MCF 10A (cell line): Measurements from ENCODE around the gene SSBP1. TPM values are rescaled to one million over a fixed set of nuclear protein-coding genes. Genes with fewer than 3 reads are reported as not detected.
"Not testable (repeated sequence)": the region's sequence is repeated elsewhere in the genome, so short reads cannot be mapped to it uniquely, and the experiment has no call there.

Experiments used
- BruUV-seq: library from RNA; stranded (reverse); fragments of 400-500 nt; replicated peaks from 2 replicates; lab custom pipeline; 2021; lab: Mats Ljungman, UMichigan
- CTCF ChIA-PET: fragments of 300-600 bp; sonication (Branson Sonifier 250); formaldehyde crosslinking; extraction: SDS; loops from one replicate; lab custom pipeline; 2021; ENCODE audit warnings: antibody characterized with exemption, inconsistent platforms; lab: Yijun Ruan, JAX
- POLR2A ChIA-PET: fragments of 300-600, 350-650 bp; sonication (Branson Sonifier 250); formaldehyde crosslinking; extraction: SDS; loops from one replicate; lab custom pipeline; 2020; ENCODE audit warnings: antibody characterized with exemption, inconsistent platforms; lab: Yijun Ruan, JAX
- DNase-seq: peaks from one replicate; pipeline ENCODE4 v3.0.0-alpha.2; 2018; ENCODE audit not compliant: unreplicated experiment
- H3K27ac Mint-ChIP-seq: one replicate; pipeline ENCODE4 v1.8.0; 2022; ENCODE audit warnings: mild to moderate bottlenecking, low read depth, mixed read lengths; ENCODE audit not compliant: unreplicated experiment
- H3K27me3 Mint-ChIP-seq: one replicate; pipeline ENCODE4 v1.8.0; 2022; ENCODE audit warnings: mixed read lengths; ENCODE audit not compliant: insufficient read depth, unreplicated experiment
- H3K36me3 Mint-ChIP-seq: one replicate; pipeline ENCODE4 v1.8.0; 2022; ENCODE audit warnings: mild to moderate bottlenecking, moderate library complexity, mixed read lengths; ENCODE audit not compliant: insufficient read depth, unreplicated experiment
- H3K4me1 Mint-ChIP-seq: one replicate; pipeline ENCODE4 v1.8.0; 2022; ENCODE audit warnings: mixed read lengths; ENCODE audit not compliant: insufficient read depth, unreplicated experiment
- H3K4me3 Mint-ChIP-seq: one replicate; pipeline ENCODE4 v1.8.0; 2022; ENCODE audit warnings: mild to moderate bottlenecking, moderate library complexity, mixed read lengths; ENCODE audit not compliant: unreplicated experiment
- H3K9me3 Mint-ChIP-seq: one replicate; pipeline ENCODE4 v1.8.0; 2022; ENCODE audit warnings: mixed read lengths; ENCODE audit not compliant: unreplicated experiment
- intact Hi-C: fragments of 100-400 bp; cut with micrococcal nuclease; formaldehyde crosslinking; loops from 2 replicates; pipeline ENCODE4 v1.14.1; 2022
- total RNA-seq: library from RNA; stranded (reverse); gene quantifications from 2 replicates; pipeline ENCODE4 v1.2.3, GENCODE V29; 2022
- TF ChIP-seq, protein P1 (sequence below): fragments of 200-600 bp; IDR thresholded peaks from one replicate; pipeline ENCODE4 v1.8.0; 2022; ENCODE audit warnings: antibody characterized with exemption, mild to moderate bottlenecking; ENCODE audit not compliant: unreplicated experiment

The SSBP1 gene
- total RNA-seq, 1 experiment from 2014 or later, result 269 TPM

- no peak for DNase-seq
- peaks cover 16% of the 10 kb centered on the region for H3K4me1 Mint-ChIP-seq
- H3K27me3 Mint-ChIP-seq, result no peaks in the 10 kb centered on the region
- no peaks in the 10 kb centered on the region for H3K9me3 Mint-ChIP-seq
- intact Hi-C loops, result loop anchor here (5.0 to 10.0 kb wide), 3 partner anchors 37 to 724 kb away; partner anchors contain the start of genes AGK, DENND11 and MRPS33
- ChIA-PET CTCF (interaction anchor here (0.6 to 3.3 kb wide), 11 partner anchors 9 to 317 kb away, joined by 3 to 37 read pairs (median 9); partner anchors contain the start of genes DENND11 and WEE2), POLR2A (interaction anchor here (1.0 to 2.2 kb wide), 6 partner anchors 24 to 189 kb away, joined by 3 to 23 read pairs (median 4); partner anchors contain the start of genes DENND11 and TAS2R3)
- peak overlapping the region; percentile 46 for H3K27ac Mint-ChIP-seq
- H3K36me3 Mint-ChIP-seq, result peaks cover 35% of the 10 kb centered on the region
- peak overlapping the region; percentile 97 for H3K4me3 Mint-ChIP-seq
- BruUV-seq, result no TSS peak
- TF ChIP-seq, protein P1, sequence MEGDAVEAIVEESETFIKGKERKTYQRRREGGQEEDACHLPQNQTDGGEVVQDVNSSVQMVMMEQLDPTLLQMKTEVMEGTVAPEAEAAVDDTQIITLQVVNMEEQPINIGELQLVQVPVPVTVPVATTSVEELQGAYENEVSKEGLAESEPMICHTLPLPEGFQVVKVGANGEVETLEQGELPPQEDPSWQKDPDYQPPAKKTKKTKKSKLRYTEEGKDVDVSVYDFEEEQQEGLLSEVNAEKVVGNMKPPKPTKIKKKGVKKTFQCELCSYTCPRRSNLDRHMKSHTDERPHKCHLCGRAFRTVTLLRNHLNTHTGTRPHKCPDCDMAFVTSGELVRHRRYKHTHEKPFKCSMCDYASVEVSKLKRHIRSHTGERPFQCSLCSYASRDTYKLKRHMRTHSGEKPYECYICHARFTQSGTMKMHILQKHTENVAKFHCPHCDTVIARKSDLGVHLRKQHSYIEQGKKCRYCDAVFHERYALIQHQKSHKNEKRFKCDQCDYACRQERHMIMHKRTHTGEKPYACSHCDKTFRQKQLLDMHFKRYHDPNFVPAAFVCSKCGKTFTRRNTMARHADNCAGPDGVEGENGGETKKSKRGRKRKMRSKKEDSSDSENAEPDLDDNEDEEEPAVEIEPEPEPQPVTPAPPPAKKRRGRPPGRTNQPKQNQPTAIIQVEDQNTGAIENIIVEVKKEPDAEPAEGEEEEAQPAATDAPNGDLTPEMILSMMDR, result no peak
Observed at GRCh38 chr7:141739250-141739649, 1.1 kb downstream of the SSBP1 start.

DNA sequence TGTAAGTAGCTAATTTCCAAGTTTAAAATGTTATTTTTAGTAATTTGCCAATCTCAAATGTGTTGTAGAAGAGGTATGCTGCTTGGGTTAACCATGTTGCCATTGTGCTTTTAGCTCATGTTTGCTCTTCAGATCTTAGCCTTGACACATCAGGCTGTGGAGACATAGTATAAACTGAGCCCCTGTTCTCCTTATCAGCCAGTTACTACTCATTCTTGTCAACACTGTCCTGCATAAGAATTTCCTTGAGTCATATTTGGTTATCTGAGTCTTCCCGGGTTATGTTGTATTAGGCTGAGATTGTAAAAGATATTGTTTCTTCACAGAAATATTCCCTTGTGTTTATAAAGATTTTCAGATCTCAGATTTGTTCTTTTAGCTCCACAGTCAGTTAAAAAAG is 4.1 kb downstream of the SSBP1 start:
- TF ChIP-seq, protein P1, result no peak
- H3K9me3 Mint-ChIP-seq, result no peaks in the 10 kb centered on the region
- no TSS peak for BruUV-seq

GRCh38 chr7:141744131-141744530 is 6.0 kb downstream of the SSBP1 start:
- DNase-seq, result no peak

More for the DNA sequence above, 4.1 kb downstream of the SSBP1 start:
- H3K27me3 Mint-ChIP-seq, result no peaks in the 10 kb centered on the region
- ChIA-PET CTCF (interaction anchor here (0.5 to 1.1 kb wide), 5 partner anchors 15 to 1247 kb away, joined by 3 to 7 read pairs (median 5); no protein-coding TSS in a partner anchor), POLR2A (interaction anchor here (0.6 to 1.1 kb wide), 3 partner anchors 28 to 727 kb away, joined by 3 read pairs; partner anchors contain the start of gene MRPS33)
- H3K4me3 Mint-ChIP-seq, result no peak overlapping the region
- intact Hi-C loops, result no loop called here
- no peak overlapping the region for H3K27ac Mint-ChIP-seq
- H3K4me1 Mint-ChIP-seq, result peaks cover 16% of the 10 kb centered on the region
- H3K36me3 Mint-ChIP-seq, result peaks cover 64% of the 10 kb centered on the region
- DNase-seq, result no peak

GRCh38 chr7:141748396-141748795 is 10.2 kb downstream of the SSBP1 start:
- ChIA-PET CTCF (interaction anchor here (1.2 kb wide), 1 partner anchor 9 kb away, joined by 4 read pairs; no protein-coding TSS in a partner anchor), POLR2A (no interaction called here)
- no TSS peak for BruUV-seq
- intact Hi-C loops, result no loop called here
- Mint-ChIP-seq H3K27me3 (no peaks in the 10 kb centered on the region), H3K27ac (no peak overlapping the region), H3K4me1 (no peaks in the 10 kb centered on the region), H3K9me3 (no peaks in the 10 kb centered on the region), H3K4me3 (no peak overlapping the region), H3K36me3 (peaks cover 97% of the 10 kb centered on the region)
- DNase-seq, result no peak
- TF ChIP-seq, protein P1, result no peak

More at GRCh38 chr7:141744131-141744530, 6.0 kb downstream of the SSBP1 start:
- Mint-ChIP-seq H3K9me3 (no peaks in the 10 kb centered on the region), H3K4me1 (peaks cover 9% of the 10 kb centered on the region), H3K36me3 (peaks cover 80% of the 10 kb centered on the region), H3K4me3 (no peak overlapping the region), H3K27me3 (no peaks in the 10 kb centered on the region), H3K27ac (no peak overlapping the region)
- POLR2A ChIA-PET, result no interaction called here
- intact Hi-C loops, result no loop called here
- TF ChIP-seq, protein P1, result no peak
- CTCF ChIA-PET, result interaction anchor here (1.7 kb wide), 1 partner anchor 42 kb away, joined by 3 read pairs; no protein-coding TSS in a partner anchor
- BruUV-seq, result no TSS peak

- H3K4me1 Mint-ChIP-seq, POLR2A ChIA-PET, H3K9me3 Mint-ChIP-seq, CTCF ChIA-PET, H3K27me3 Mint-ChIP-seq, H3K27ac Mint-ChIP-seq, H3K4me3 Mint-ChIP-seq, BruUV-seq: not testable (repeated sequence)
- intact Hi-C loops, result loop anchor here (1.0 to 5.0 kb wide), 2 partner anchors 14 to 225 kb away; partner anchors contain the start of gene SSBP1
- DNase-seq, result peak; percentile 2
- peaks cover 95% of the 10 kb centered on the region for H3K36me3 Mint-ChIP-seq
Observed at GRCh38 chr7:141751904-141752303, 13.7 kb downstream of the SSBP1 start.
